HG03342 (cell line): Measurements from ENCODE around the gene MYH9.
"Not testable (repeated sequence)": the region's sequence is repeated elsewhere in the genome, so short reads cannot be mapped to it uniquely, and the experiment has no call there.

Source experiments
- ATAC-seq: cut with Tn5 transposase; IDR thresholded peaks from one replicate; pipeline ENCODE4 v1.9.1; 2021; ENCODE audit warnings: mild to moderate bottlenecking, moderate library complexity; ENCODE audit not compliant: unreplicated experiment

Gene MYH9

DNA sequence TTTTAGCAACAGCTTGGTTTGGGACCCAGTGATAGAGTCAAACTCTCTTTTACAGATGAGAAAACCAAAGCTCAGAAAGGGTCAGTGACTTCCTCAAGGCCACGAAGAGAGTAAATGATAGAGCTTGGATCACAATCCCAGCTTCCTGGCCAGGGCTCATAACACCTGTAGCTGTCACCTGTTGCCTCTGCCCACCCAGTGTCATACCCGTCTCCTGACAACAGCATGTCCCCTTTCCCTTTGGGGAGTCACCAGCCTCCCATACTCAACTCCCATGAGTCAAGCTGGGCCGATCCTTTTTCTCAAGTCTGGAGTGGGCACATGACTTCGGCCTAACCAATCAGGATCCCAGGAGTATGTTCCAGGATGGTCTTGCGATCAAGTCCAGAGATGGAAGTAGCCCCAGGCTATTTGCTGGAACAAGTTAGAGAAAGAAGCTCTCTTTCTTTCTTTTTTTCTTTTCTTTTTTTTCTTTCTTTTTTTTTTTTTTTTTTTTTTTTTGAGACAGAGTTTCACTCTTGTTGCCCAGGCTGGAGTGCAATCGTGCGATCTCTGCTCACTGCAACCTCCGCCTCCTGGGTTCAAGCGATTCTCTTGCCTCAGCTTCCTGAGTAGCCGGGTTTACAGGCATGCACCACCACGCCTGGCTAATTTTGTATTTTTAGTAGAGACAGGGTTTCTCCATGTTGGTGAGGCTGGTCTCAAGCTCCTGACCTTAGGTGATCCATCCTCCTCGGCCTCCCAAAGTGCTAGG, 27.8 kb upstream of the MYH9 start:
- ATAC-seq: no peak

DNA sequence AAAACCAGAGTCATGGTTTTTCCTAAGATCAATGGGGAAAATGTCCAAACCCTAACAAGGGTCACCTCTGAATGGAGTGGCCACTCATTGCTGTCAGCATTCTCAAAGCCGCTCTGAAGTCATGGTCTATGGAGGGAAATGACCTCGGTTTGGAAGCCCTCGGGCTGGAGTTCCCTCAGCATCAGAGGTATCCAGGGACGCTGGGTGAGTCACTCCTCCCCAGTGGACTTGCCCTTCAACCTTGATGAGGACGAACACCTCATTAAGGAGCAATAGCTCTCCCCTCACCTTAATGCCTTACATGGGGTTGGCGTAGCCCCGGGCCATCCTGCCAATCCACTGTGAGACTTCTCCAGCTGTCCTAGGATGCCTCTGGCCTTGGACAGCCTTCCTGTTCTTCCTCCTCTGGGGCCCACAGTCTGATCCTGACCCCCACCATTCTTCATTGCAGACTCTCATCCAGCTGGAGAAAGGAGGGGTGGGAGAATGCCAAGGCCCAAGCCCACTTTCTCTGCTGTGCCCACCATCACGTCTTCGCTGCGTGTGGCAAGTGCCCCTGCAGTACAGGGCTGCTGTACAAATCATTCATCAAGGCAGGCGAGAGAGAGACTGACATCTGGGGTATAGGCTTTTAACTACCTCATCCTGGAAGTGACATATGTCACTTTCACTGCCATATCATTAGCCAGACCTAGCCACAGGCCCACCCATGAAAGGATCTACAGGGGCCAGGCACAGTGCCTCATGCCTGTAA, 25.4 kb upstream of the MYH9 start:
- no peak for ATAC-seq

DNA sequence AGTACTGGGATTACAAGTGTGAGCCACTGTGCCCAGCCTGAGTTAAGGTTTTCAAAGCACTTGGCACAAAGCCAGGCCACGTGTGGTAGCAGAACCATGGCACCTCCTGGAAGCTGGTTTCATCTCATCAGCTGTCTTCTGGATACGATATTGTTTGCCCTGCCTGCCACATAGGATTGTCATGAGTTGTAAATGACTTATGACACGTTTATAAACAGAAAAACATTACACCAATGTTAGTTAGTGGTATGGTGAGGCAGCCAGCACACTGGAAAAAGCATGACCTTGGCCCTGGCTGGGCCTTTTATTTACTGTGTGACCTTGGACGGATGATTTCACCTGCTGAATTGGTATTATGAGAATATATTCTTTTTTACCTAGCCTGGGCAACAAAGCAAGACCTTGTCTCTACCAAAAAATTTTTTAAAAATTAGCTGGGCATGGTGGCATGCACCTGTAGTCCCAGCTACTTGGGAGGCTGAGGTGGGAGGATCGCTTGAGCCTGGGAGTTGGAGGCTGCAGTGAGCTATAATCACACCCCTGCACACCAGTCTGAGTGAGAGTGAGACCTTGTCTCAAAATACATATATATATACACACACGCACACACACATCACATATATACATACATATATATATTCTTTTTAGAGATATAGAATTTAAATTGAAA, 24.0 kb upstream of the MYH9 start:
- no peak for ATAC-seq

GRCh38 chr22:36409911-36410756, 22.4 kb upstream of the MYH9 start:
- ATAC-seq: no peak

DNA sequence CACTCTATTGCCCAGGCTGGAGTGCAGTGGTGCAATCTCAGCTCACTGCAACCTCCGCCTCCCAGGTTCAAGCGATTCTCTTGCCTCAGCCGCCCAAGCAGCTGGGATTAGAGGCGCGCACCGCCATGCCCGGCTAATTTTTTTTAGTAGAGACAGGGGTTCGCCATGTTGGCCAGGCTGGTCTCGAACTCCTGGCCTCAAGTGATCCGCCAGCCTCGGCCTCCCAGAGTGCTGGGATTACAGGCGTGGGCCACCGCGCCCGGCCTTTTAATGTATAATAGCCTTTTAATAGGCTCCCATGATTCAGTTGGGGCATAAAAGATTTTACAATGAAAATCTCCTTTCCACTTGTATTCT, 21.8 kb upstream of the MYH9 start:
- ATAC-seq: not testable (repeated sequence)

GRCh38 chr22:36409056-36409455, 21.3 kb upstream of the MYH9 start:
- ATAC-seq: no peak

DNA sequence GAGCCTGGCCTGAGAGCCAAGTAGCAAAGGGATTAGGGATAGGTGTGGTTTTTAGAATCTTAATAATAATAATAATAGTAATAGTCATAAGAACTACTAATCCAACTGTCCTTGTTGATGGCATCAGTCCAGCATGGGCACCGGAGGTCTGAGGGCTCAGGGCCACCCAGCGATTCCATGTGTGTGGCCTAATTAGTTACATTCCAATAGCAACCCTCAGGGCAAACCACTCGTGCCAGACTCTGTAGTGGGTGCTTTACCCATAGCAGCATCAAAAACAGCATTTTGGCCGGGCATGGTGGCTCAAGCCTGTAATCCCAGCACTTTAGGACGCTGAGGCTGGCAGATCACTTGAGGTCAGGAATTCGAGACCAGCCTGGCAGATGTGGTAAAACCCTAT, 19.0 kb upstream of the MYH9 start:
- ATAC-seq: no peak

DNA sequence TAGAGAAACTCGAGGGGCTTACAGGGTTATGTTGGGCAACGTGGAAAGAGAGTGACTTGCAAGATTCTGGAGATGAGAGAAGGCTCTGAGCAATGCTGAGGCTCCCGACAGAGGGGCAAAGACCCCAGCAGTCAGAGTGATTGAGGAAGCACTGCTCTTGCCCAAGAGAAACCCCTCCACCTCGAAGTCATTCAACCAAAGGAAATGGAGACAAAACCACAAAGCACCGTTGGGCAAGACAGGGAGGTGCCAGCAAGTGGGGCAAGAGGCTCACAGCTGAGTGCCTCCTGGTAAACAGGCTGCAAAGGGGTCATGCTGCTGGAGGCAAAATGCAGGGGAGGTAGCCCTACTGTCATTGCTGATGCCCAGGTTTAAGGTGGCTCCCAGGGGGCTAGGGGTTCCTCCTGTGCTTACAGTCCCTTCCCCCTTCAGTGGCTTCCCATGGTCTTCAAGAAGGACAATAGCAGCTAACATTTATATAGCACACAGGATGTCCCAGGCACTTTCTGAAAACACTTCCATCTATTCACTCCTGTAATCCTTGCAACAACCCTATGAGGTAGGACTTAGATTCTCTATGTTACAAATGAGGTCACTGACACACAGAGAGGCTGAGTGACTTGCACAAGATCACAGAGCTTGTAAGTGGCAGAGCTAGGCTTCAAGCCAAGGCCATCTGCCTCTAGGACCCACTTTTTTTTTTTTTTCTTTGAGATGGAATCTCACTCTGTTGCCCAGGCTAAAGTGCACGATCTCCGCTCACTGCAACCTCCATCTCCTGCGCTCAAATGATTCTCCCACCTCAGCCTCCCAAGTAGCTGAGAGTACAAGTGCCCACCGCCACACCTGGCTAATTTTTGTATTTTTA, 18.1 kb upstream of the MYH9 start:
- ATAC-seq: no peak

- no peak for ATAC-seq
Observed at GRCh38 chr22:36405221-36405661, 17.5 kb upstream of the MYH9 start.

- no peak for ATAC-seq
Observed at GRCh38 chr22:36404446-36404845, 16.7 kb upstream of the MYH9 start.

- no peak for ATAC-seq
Observed at GRCh38 chr22:36399472-36399778, 11.7 kb upstream of the MYH9 start.

- ATAC-seq: no peak
Observed at GRCh38 chr22:36398601-36399471, 11.1 kb upstream of the MYH9 start.

- no peak for ATAC-seq
Observed at GRCh38 chr22:36397131-36398093, 9.6 kb upstream of the MYH9 start.

DNA sequence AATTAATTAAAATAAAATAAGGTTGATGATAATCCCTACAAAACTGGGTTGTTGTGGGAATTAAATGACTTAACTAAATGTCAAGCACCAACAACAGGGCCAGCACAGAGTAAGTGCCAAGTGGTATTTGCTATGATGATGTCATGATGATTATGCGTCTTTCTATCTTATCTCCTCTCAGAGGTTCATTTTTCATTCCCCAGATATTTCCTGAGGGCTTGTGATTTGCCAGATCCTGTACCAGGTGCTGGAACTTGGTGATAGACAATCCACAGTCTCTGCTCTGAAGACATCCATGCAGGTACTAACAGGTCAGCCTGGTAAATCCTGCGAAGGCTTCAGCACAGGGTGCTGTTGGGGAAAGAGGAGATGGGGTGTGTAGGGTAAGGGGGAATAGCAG, 8.1 kb upstream of the MYH9 start:
- ATAC-seq: no peak

DNA sequence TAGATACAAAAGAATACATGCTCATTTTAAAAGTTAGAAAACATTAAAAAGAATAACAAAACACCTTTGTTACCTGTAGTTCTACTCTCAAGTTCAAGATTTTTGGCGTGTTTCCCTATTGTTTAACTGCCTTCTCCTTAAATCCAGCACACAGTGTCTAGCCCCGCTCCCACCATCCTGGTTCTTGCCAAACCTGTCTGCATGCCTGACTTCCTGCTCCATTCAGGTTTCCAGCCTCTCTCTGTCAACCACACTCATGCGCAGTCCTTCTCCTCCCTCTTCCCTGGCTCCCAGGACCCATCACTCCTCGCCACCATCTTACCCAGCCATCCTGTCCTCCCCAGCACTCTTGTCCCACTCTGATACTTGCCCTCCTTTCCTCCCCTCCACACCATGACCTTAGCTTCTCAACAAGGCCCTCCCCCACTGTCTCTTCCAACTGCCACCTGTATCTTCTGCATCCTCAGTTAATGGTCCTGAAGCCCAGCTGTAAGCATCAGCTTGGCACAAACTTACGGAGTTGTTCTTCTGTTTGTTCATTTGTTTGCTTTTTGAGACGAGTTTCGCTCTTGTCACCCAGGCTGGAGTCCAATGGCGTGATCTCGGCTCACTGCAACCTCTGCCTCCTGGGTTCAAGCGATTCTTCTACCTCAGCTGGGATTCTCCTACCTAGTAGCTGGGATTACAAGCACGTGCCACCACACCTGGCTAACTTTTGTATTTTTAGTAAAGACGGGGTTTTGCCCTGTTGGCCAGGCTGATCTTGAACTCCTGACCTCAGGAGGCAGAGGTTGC, 7.5 kb upstream of the MYH9 start:
- no peak for ATAC-seq

- ATAC-seq: no peak
Observed at GRCh38 chr22:36391638-36392037, 3.9 kb upstream of the MYH9 start.

DNA sequence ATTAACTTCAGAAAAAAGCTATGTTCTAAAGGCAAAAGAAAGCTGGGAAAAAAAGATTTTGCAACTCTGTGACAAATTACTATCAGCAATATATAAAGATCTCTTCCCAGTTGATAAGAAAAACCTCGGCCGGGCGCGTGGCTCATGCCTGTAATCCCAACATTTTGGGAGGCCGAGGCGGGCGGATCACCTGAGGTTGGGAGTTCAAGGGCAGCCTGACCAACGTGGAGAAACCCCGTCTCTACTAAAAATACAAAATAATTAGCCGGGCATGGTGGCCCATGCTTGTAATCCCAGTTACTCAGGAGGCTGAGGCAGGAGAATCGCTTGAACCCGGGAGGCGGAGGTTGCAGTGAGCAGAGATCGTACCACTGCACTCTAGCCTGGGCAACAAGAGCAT, 1.4 kb upstream of the MYH9 start:
- ATAC-seq: not testable (repeated sequence)

- no peak for ATAC-seq
Observed at GRCh38 chr22:36387709-36387958, 133 bp downstream of the MYH9 start.
